ENCODE data around the gene SH2D3C. TPM values are rescaled to one million over a fixed set of nuclear protein-coding genes. Genes with fewer than 3 reads are reported as not detected.

Gene SH2D3C
- total and polyA plus RNA-seq, 12 donors: 2.1 to 27.1 (median 10.3) TPM

DNA sequence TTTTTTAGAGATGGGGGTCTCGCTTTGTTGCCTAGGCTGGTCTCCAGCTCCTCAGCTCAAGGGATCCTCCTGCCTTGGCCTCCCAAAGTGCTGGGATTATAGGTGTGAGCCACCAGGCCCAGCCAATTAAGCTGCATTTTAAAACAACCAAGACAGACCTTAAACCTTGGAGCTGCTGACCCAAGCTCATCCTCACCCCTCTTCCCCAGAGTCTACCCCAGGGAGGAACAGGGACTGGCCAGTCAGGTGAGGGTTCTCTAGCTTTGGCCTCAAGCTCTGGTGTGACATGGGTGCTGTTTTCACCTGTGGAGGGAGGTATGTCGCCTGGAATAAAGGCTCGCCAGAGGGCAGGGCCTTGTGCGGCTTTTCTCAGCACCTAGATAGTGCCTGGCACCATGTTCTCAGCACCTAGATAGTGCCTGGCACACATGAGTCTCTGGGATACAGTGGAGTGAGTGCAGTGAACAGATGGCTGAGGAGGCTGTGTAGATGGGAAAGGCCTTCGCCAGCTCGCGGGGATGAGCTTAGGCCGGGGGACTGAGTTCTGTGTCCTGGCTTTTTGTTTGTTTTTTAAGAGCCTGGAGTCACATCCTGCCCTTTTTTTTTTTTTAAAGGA is 14.7 kb upstream of the SH2D3C start:
- Histone ChIP-seq H3K36me3 (replicated peaks in 1 of 2) (peaks cover 0 to 49% of the 10 kb centered on the region in 2 donors), H3K27me3 (no peaks in the 10 kb centered on the region), H3K4me1 (replicated peaks in 1 of 2) (peaks cover 29 to 73% of the 10 kb centered on the region in 2 donors), H3K9me3 (replicated peaks in 1 of 3) (no peaks in the 10 kb centered on the region), H3K27ac (peak overlapping the region in 4 of 5 donors; percentile 48 to 96 (median 57)), H3K4me3 (no peak overlapping the region)
- peak in 1 of 7 donors; percentile 32 for DNase-seq
- 58 to 79% (median 70%) methylated on average over 7 to 8 of the region's 8 CpGs for WGBS, 4 donors
- TF ChIP-seq POLR2A (IDR thresholded peaks at IDR 0.05): no peak
- TF ChIP-seq, protein P1, sequence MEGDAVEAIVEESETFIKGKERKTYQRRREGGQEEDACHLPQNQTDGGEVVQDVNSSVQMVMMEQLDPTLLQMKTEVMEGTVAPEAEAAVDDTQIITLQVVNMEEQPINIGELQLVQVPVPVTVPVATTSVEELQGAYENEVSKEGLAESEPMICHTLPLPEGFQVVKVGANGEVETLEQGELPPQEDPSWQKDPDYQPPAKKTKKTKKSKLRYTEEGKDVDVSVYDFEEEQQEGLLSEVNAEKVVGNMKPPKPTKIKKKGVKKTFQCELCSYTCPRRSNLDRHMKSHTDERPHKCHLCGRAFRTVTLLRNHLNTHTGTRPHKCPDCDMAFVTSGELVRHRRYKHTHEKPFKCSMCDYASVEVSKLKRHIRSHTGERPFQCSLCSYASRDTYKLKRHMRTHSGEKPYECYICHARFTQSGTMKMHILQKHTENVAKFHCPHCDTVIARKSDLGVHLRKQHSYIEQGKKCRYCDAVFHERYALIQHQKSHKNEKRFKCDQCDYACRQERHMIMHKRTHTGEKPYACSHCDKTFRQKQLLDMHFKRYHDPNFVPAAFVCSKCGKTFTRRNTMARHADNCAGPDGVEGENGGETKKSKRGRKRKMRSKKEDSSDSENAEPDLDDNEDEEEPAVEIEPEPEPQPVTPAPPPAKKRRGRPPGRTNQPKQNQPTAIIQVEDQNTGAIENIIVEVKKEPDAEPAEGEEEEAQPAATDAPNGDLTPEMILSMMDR (IDR thresholded peaks at IDR 0.05): no peak
- intact Hi-C loops (cut with DNase I): no loop called here

DNA sequence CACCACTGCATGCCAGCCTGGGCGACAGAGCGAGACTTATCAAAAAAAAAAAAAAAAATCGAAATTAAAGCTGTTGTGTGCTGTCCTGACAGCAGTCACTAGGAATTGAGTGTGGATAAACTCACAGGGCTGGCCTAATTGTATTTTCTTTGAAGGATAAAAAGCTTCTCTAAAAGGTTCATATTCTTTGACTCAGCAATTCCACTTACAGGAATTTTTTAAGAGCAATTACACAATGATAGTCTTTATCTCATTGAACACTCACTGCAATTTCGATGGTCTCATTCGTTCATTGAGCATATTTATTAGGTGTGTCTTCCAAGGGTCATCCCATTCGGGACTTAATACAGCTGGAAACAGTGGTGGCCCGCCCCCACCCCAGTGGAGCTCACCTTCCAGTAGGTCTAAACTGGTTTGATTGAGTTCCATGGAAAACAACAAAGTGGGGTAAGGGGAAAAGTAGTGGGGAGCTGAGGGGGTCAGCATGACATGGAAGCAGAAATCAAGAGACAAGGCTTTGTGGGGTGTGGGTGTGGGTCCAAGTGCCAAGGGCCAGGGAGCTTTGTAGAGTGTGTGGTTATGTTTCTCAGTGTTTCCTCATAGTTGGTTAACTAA is 14.1 kb upstream of the SH2D3C start:
- no peak for TF ChIP-seq POLR2A (IDR thresholded peaks at IDR 0.05)
- TF ChIP-seq, protein P1 (IDR thresholded peaks at IDR 0.05): no peak
- no peak overlapping the region for H3K4me3 ChIP-seq
- DNase-seq: no peak
- intact Hi-C loops (cut with DNase I): no loop called here
- H3K27me3 ChIP-seq: no peaks in the 10 kb centered on the region
- WGBS, 4 donors: 66 to 74% (median 69%) methylated on average over 7 of the region's 7 CpGs
- H3K36me3 ChIP-seq (replicated peaks in 1 of 2): peaks cover 0 to 56% of the 10 kb centered on the region in 2 donors
- peak overlapping the region; percentile 22 to 96 (median 49) for H3K27ac ChIP-seq
- no peaks in the 10 kb centered on the region for H3K9me3 ChIP-seq (replicated peaks in 1 of 3)
- peaks cover 29 to 80% of the 10 kb centered on the region in 2 donors for H3K4me1 ChIP-seq (replicated peaks in 1 of 2)

DNA sequence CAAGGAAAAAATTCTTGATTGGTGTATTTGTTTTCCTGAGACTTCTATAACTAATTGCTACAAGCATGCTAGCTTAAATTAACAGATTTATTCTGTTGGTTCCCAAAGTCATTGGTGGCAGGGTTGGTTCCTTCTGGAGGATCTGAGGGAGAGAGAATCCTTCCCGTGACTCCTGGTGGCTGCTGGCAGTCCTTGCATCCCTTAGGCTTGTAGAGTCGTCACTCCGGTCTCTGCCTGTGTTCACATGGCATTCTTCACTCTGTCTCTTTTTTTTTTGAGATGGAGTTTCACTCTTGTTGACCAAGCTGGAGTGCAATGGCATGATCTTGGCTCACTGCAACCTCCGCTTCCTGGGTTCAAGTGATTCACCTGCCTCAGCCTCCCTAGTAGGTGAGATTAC is 12.6 kb upstream of the SH2D3C start:
- Histone ChIP-seq H3K36me3 (replicated peaks in 1 of 2) (peaks cover 0 to 65% of the 10 kb centered on the region in 2 donors), H3K27ac (peak overlapping the region in 4 of 5 donors; percentile 44 to 96 (median 84)), H3K9me3 (replicated peaks in 1 of 3) (no peaks in the 10 kb centered on the region), H3K4me1 (replicated peaks in 1 of 2) (peaks cover 25 to 81% of the 10 kb centered on the region in 2 donors), H3K4me3 (no peak overlapping the region), H3K27me3 (no peaks in the 10 kb centered on the region)
- 83 to 86% (median 85%) methylated on average over 4 of the region's 4 CpGs for WGBS, 4 donors
- intact Hi-C loops (cut with DNase I): no loop called here
- TF ChIP-seq, protein P1 (IDR thresholded peaks at IDR 0.05): peak in 2 of 6 experiments; percentile 12 to 13
- no peak for TF ChIP-seq POLR2A (IDR thresholded peaks at IDR 0.05)
- no peak for DNase-seq

DNA sequence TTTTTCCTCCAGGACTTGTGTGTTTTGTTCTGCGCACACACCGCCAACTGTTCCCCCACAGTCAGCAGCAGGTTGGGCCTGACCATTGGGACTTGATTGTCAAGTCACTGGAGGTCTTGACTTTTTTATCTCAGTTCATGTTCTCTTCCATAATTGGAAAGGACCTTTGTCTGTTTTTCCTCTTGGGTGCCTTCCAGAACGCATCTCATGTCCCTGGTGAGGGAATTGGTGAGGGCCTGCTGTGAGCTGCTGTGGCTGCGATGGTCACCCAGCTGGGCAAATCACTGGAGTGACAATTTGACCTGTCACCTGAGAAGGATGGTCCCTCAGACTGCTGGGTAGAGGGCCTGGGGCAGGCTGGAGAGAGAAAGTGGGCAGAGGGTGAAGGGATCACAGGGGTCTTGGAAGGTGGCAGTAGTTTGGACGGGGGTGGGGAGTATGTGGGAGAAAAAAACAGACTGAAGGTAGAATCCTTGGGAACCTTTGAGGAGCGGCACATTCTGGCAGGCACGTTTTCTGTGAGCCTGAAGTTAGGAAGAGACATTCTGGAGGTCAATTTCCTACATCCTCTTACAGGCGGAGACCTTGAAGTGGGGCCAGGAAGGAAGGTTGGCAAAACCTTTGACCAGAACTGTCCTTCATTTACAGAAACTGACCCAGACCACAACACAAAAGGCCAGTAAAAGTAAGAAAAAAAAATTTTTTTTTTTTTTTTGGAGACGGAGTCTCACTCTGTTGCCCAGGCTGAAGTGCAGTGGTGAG is 11.8 kb upstream of the SH2D3C start:
- intact Hi-C loops (cut with DNase I): no loop called here
- Histone ChIP-seq H3K27me3 (no peaks in the 10 kb centered on the region), H3K4me1 (replicated peaks in 1 of 2) (peaks cover 22 to 74% of the 10 kb centered on the region in 2 donors), H3K4me3 (no peak overlapping the region), H3K27ac (peak overlapping the region; percentile 44 to 96 (median 83)), H3K36me3 (replicated peaks in 1 of 2) (peaks cover 0 to 65% of the 10 kb centered on the region in 2 donors), H3K9me3 (replicated peaks in 1 of 3) (no peaks in the 10 kb centered on the region)
- TF ChIP-seq POLR2A (IDR thresholded peaks at IDR 0.05): no peak
- peak in 4 of 7 donors; percentile 58 to 64 (median 60) for DNase-seq
- WGBS, 4 donors: 49 to 59% (median 51%) methylated on average over 9 of the region's 9 CpGs
